SW480 (cell line): ENCODE measurements around the gene TSPO.

Source experiments
- DNase-seq: peaks from one replicate; pipeline ENCODE4 v3.0.0-alpha.2; 2016; ENCODE audit warnings: low spot score

Gene TSPO

GRCh38 chr22:43159484-43160178 lies 8.3 kb downstream of the TSPO start:
- no peak for DNase-seq

DNA sequence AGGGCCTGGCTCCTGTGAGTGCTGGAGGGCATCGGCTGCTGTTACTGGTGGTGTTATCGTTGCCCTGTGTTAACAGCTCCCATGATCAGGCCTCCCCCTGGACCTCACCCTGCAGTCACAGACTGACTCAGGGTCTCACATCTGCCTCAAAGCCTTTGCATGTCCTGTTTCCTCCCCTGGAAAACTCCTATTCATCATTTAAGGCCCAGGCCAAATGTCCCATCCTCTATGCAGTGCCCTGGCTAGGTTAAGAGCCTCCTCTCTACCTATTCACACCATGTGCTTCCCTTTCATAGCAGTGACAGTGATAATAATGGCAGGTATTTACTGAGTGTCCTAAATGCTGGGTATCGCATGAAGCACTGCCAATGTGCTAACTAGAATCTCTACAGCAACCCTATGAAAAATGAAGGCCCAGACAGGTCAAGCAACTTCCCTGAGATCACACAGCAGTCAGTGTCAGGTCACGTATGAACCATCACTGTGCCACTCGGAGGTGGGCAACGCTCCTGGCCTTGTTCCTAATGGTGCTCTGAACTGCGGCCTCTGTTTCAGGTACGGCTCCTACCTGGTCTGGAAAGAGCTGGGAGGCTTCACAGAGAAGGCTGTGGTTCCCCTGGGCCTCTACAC lies 9.3 kb downstream of the TSPO start:
- DNase-seq: no peak

DNA sequence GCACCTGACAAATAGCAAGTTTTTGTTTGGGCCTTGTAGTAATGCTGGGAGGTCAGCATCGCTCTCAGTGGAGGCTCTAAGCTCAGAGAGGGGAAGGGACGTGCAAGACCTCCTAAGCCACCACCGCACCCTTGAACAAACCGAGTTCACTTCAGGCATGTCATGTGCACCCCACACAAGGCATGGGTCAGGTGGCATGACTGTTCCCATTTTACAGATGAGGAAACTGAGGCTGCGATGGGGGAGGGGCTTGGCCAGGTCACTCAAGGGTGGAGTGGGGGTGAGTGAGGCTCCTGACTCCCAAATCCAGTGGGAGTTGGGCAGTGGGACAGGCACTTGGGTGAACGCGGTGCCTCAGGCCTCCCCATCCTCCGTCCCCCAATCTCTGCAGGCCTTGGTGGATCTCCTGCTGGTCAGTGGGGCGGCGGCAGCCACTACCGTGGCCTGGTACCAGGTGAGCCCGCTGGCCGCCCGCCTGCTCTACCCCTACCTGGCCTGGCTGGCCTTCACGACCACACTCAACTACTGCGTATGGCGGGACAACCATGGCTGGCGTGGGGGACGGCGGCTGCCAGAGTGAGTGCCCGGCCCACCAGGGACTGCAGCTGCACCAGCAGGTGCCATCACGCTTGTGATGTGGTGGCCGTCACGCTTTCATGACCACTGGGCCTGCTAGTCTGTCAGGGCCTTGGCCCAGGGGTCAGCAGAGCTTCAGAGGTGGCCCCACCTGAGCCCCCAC lies 11.2 kb downstream of the TSPO start:
- DNase-seq: no peak

- DNase-seq: no peak
These were observed 12.0 kb downstream of the TSPO start for GRCh38 chr22:43163241-43163795.

GRCh38 chr22:43164636-43165035 lies 13.3 kb downstream of the TSPO start:
- DNase-seq: no peak

GRCh38 chr22:43166132-43166930 lies 15.0 kb downstream of the TSPO start:
- DNase-seq: no peak

- no peak for DNase-seq
These were observed 15.7 kb downstream of the TSPO start for GRCh38 chr22:43167001-43167589.

GRCh38 chr22:43168471-43169309 lies 17.3 kb downstream of the TSPO start:
- DNase-seq: no peak

DNA sequence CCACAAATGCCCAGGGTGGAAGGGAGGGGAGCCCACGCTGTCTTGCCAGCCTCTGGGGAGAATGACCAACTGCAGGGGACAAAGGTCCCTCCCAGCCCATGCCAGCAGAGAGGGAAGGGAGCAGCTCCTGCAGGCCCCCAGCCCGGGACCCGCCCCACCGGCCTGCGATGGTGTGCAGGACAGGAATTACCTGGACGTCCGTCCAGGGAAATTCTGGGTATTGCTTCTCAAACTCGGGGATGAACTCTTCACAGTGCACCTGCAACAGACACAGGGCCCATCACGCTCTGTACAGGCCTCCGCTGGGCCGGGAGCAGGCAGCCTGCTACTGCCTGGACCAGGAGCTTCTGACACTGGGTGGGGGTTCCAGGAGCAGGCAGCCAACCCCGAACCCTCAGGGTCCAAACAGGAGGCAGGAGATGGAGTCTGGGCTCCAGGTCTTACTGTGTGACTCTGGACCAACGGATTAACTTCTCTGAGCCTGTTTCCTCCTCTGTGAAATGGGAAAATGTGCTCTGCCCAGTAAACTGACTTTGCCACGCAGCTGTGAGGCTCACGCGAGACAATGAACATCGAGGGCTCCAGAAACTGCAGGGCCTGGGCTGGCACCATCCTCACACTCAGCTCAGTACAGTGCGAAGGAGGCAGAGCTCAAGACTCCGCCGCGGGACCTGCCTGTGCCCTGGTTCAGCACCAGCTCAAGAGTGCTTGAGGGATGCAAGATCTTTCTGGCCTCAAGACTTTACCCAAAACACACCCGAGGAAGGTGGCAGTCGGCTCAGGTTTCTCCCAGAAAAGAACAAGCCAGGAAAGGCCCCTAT lies 18.2 kb downstream of the TSPO start:
- no peak for DNase-seq

GRCh38 chr22:43170131-43170480 lies 18.7 kb downstream of the TSPO start:
- no peak for DNase-seq

GRCh38 chr22:43171019-43171491 lies 19.7 kb downstream of the TSPO start:
- DNase-seq: no peak

DNA sequence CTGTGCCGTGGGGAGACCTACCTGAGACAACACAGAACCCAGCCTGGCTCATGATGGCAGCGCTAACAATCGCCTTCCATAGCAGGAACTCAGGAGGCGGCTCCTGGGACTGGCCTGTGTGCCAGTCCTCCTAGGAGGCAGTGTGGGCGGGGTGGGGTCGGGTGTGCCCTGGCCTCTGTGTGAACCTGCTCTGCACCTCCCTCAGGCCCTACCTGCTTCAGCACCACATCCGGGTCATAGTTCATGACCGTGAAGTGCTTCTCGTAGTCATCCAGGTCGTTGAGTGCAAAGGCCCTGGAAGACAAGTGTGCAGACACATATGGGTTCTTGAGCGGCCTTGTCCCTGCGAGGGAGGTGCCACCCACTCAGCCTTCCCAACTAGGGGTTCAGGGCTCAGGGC lies 20.2 kb downstream of the TSPO start:
- no peak for DNase-seq

- no peak for DNase-seq
These were observed 20.8 kb downstream of the TSPO start for GRCh38 chr22:43172191-43172590.

GRCh38 chr22:43173566-43173965 lies 22.2 kb downstream of the TSPO start:
- DNase-seq: no peak

GRCh38 chr22:43173976-43174720 lies 22.8 kb downstream of the TSPO start:
- DNase-seq: no peak

DNA sequence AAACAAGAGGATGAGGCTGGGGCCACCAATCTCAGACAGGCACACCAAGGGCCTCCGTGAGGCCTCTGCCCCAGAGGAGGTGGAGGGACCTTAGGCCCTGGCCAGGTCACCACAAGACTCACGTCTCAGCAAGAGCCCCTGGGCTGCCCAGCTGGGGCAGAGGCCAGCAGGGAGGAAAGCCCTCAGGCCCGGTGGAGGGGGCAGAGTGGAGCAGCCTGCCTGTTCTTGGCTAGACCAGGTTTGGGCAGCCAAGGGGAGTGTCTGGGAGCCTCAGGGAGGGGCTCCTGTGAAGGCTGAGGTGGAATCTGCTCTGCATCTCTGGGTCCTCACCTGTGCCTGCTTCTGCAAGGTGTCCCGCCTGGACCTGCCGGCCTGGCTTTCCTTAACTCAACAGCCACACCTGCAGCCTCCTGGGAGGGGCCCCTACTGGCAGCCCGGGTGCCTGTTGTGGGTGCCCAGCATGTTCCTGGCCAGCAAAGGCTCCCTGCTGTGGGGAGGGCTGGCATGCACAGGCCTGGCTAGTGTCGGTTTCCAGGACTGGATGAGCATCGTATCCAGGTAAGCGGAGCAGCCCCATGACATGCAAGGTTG lies 23.7 kb downstream of the TSPO start:
- DNase-seq: no peak

- DNase-seq: no peak
These were observed 24.7 kb downstream of the TSPO start for GRCh38 chr22:43176090-43176489.

GRCh38 chr22:43177479-43177878 lies 26.1 kb downstream of the TSPO start:
- DNase-seq: no peak
